SK-N-SH treated with all-trans-retinoic acid at 6 μM for 48 hours (cell line): ENCODE results near the gene DLK1.

Experiments used
- ARNTL ChIP-seq: fragments of 450-650 bp; formaldehyde crosslinking; IDR thresholded peaks from 2 replicates; pipeline ENCODE4 v1.5.0; 2020; ENCODE audit warnings: low read depth, mild to moderate bottlenecking, moderate library complexity, borderline replicate concordance
- CREB5 ChIP-seq: fragments of 250-450 bp; sonication (Bioruptor Pico); IDR thresholded peaks from 2 replicates; pipeline ENCODE4 v1.5.1; 2020; ENCODE audit warnings: low read depth, mild to moderate bottlenecking, moderate library complexity
- CSDC2 ChIP-seq: fragments of 250-450 bp; sonication (Bioruptor Pico); IDR thresholded peaks from 2 replicates; pipeline ENCODE4 v1.5.0; 2020; ENCODE audit warnings: mild to moderate bottlenecking, moderate library complexity
- RARB ChIP-seq: fragments of 250-450 bp; sonication (Bioruptor Pico); IDR thresholded peaks from 2 replicates; pipeline ENCODE4 v1.8.0; 2021; ENCODE audit warnings: mild to moderate bottlenecking, moderate library complexity
- ZC3H10 ChIP-seq: fragments of 250-450 bp; sonication (Bioruptor Pico); IDR thresholded peaks from 2 replicates; pipeline ENCODE4 v1.5.1; 2021; ENCODE audit warnings: mild to moderate bottlenecking, moderate library complexity
- ZFP3 ChIP-seq: fragments of 250-450 bp; sonication (Bioruptor Pico); IDR thresholded peaks from 2 replicates; pipeline ENCODE4 v1.5.0; 2020; ENCODE audit warnings: mild to moderate bottlenecking, moderate library complexity
- ZFP30 ChIP-seq: fragments of 450-650 bp; formaldehyde crosslinking; IDR thresholded peaks from 2 replicates; pipeline ENCODE4 v1.5.0; 2022; ENCODE audit warnings: mild to moderate bottlenecking, moderate library complexity
- TF ChIP-seq, protein P1 (sequence below): fragments of 250-450 bp; sonication (Bioruptor Pico); IDR thresholded peaks from 2 replicates; pipeline ENCODE4 v1.8.0; 2021; ENCODE audit warnings: low read depth, mild to moderate bottlenecking, moderate library complexity, borderline replicate concordance

GRCh38 chr14:100765296-100765695 is 38.6 kb downstream of the DLK1 start:
- TF ChIP-seq ZFP30, result no peak
- no peak for TF ChIP-seq CREB5 (CRISPR knock-in tag)
- TF ChIP-seq CSDC2, result no peak
- TF ChIP-seq, protein P1, sequence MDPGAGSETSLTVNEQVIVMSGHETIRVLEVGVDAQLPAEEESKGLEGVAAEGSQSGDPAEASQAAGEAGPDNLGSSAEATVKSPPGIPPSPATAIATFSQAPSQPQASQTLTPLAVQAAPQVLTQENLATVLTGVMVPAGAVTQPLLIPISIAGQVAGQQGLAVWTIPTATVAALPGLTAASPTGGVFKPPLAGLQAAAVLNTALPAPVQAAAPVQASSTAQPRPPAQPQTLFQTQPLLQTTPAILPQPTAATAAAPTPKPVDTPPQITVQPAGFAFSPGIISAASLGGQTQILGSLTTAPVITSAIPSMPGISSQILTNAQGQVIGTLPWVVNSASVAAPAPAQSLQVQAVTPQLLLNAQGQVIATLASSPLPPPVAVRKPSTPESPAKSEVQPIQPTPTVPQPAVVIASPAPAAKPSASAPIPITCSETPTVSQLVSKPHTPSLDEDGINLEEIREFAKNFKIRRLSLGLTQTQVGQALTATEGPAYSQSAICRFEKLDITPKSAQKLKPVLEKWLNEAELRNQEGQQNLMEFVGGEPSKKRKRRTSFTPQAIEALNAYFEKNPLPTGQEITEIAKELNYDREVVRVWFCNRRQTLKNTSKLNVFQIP (CRISPR knock-in tag), result no peak
- TF ChIP-seq ARNTL (CRISPR knock-in tag), result no peak
- no peak for TF ChIP-seq RARB
- no peak for TF ChIP-seq ZFP3 (CRISPR knock-in tag)
- TF ChIP-seq ZC3H10 (CRISPR knock-in tag), result no peak
